GM12891 (cell line): Measurements from ENCODE around the gene COLGALT1.

ENCODE experiments used
- POLR2AphosphoS5 ChIP-seq: IDR thresholded peaks from 2 replicates; pipeline ENCODE4 v1.6.1; 2011; ENCODE audit warnings: low read depth, low read length, control low read depth
- TAF1 ChIP-seq: IDR thresholded peaks from 2 replicates; pipeline ENCODE4 v1.6.1; 2011; ENCODE audit warnings: low read depth, low read length, control low read depth

DNA sequence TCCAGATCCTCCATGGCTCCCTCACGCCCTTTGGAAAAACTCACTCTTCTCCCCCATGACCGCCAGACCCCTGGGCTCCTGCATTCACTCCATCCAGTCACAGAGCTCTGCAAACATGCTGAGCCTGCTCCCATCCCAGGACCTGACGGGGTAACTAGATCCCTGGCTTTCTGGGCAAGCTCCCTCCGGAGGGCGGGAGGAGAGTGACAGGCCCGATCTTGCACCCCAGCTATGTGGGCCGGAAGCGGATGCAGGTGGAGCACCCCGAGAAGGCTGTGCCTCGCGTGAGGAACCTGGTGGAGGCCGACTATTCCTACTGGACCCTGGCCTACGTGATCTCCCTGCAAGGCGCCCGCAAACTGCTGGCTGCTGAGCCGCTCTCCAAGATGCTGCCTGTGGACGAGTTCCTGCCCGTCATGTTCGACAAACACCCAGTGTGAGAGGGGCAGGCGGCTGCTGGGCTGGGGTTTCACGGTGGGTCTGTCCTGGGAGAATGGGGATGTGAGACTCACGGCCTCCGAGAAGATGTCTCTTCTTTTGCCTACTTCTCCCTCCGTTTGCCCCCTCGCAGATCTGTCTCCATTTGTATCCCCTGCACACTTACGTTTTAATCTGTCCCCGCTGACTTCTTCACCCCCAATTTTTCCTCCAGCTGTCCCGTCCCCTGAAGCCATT, 25.2 kb downstream of the COLGALT1 start:
- TF ChIP-seq POLR2AphosphoS5, result no peak
- TF ChIP-seq TAF1, result no peak
